Midbrain (tissue), 1 donor: ENCODE results near the gene ZNF496.
A peak's percentile ranks its signal among the peaks of the same experiment; 100 is the strongest.
"Not testable (repeated sequence)": the region's sequence is repeated elsewhere in the genome, so short reads cannot be mapped to it uniquely, and the experiment has no call there.

Experiments
- DNase-seq: peaks from one replicate; lab custom pipeline; 2025; lab: John Stamatoyannopoulos, UW

Gene ZNF496

DNA sequence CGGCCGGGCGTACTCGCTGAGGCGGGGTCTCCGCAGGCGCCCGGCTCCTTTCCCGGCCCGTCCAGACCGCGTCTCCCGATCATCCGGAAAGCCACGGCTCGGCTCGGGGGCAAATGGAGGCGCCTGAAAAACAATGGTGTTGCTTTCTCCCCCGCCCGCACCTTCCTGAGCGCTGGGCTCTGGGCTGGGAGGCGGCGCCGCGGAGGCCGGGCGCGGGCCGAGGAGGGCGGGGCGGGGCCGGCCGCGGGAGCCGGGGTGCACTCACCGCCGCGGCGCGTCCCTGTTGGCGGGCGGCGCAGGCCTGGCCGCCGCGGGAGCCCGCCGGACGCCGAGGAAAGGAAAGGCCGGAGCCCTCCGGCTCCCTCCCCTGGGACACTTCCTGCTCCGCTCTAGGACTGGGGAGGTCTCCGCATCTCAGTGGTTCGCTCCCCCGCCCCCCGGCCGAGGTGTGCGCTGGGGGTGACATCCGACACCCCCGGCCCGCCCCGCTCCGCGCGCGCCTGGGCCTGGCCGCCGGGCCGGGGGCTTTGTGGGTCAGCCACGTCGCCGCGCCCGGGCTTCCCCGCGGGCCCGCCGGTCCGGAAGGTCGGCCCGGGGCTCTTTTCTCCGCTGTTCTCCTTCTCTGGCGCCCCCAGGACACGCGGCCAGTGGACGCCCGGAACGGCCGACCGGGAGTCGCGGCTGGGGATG lies at the start of gene ZNF496:
Gene ZNF496, minus strand, starts transcription at position 343 of the 690 bp plus-strand sequence. CDS start 2,289 bp downstream, outside the sequence.
- DNase-seq: peak; percentile 76

DNA sequence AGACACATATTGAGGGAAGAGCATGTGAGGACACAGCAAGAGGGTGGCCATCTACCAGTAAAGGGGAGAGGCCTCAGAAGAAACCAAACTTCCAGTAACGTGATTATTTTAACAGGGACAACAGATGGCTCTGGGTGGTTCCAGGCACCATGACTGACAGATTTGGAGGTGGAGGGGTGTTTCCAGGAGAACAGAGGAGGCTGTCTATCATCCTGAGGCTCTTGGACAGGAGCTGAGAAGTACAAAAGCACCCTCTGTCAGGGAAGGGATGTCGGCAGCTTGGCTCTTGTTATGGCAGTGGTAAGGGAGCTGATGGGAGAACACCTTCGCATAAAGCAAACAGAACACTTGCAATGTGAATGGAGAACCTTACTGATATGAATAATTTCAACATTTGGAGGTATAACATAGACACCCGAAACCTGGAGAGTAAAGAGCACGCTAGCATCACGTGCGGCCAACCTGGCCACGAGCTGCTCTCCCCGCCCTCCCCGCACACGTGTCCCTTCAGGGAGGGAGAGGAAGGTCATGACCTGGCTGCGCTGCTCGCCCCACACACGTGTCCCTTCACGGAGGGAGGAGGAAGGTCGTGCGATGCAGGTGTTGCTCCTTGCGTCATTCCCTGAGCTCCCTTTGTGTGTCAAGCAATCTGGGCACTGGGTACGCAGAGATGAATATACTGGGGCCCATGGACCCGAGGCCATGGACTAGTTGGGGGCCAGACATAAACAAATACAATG lies 46.8 kb upstream of the ZNF496 start:
- no peak for DNase-seq

DNA sequence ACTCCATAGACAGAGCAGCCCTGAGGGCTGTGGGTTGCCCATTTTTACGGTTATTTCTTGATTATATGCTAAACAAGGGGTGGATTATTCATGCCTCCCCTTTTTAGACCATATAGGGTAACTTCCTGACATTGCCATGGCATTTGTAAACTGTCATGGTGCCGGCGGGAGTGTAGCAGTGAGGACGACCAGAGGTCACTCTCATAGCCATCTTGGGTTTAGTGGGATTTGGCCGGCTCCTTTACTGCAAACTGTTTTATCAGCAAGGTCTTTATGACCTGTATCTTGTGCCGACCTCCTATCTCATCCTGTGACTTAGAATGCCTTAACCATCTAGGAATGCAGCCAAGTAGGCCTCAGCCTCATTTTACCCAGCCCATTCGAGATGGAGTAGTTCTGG lies 46.0 kb upstream of the ZNF496 start:
- DNase-seq: not testable (repeated sequence)

DNA sequence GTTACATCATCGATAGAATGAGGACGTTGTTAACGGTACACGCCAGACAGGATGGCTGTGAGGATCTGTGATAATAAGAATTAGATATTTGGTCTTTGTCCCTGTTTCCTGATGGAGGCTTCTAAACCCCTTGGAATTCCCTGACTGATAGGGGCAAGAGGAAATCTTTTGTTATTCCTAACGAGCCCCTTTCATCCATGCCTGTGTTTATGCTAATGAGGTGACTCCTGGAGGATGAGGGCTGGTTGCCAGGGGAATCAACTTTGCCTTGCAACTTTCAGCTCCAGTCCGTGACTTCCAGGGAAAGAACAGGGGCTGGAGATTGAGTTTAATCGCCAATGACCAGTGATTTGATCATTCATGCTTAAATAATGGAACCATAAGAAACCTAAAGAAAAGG lies 45.0 kb upstream of the ZNF496 start:
- no peak for DNase-seq

DNA sequence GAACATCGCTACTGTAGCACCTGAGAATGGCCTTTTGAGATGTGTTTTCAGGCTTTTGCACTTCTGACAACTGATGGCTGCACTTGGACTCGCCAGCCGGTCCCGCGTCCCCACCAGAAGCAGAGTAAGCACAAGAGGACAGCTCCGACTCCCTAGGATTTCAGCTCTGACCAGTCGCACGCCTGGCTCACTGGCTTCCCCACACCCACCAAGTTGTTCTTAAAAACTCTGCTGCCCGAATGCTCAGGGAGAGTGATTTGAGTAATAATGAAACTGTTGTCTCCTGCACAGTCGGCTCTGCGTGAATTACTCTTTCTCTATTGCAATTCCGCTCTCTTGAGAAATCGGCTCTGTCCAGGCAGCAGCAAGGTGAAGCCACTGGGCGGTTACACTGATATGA lies 44.1 kb upstream of the ZNF496 start:
- DNase-seq: no peak

DNA sequence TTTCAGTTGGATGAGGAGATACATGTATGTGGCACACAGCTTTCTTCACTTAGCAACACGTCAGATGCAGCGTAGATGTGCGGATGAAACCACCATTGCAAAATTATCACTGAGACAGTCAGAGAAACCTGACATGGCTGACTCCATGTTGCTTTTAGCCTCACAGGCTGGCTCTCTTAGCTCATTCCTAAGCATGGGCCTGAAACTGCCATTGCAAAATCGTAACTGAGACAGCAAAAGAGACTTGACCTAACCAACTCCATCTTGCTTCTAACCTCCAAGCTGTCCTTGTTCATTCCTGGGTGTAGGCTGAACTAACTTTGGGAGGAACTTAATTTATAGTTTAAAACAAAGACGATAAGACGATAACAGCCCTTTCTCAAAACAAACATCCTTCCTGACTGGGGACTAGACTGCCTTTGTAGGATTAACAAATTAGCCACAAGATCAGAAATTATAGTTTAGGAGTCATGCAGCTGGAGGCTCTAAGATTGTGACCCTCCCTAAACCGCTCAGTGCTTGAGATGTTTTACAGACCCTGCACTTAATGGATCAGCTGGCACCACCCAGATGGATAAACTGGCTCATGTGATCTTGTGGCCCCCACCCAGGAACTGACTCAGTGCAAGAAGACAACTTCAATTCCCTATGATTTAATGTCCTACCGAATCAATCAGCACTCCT lies 43.1 kb upstream of the ZNF496 start:
- DNase-seq: not testable (repeated sequence)

DNA sequence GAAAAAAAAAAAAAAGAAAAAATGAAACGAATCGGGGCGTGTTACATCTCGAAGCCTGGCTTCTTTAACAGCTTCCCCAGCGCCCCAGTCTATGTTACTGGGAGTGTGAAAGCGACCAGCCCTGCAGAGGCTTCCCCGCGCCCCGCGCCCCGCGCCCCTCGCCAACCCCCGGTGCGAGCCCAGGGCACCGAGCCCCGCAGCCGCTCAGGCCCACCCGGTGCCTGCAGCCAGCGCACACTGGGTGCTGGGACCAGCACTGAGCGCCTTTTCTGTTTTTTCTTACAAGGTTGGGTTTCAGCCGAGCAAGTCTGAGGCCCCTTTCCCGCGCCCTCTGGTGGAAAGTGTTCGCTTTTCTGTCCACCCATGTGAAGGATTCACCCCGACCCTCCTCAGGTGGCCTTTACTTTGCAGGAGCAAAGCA lies 42.1 kb upstream of the ZNF496 start:
- peak; percentile 25 for DNase-seq

DNA sequence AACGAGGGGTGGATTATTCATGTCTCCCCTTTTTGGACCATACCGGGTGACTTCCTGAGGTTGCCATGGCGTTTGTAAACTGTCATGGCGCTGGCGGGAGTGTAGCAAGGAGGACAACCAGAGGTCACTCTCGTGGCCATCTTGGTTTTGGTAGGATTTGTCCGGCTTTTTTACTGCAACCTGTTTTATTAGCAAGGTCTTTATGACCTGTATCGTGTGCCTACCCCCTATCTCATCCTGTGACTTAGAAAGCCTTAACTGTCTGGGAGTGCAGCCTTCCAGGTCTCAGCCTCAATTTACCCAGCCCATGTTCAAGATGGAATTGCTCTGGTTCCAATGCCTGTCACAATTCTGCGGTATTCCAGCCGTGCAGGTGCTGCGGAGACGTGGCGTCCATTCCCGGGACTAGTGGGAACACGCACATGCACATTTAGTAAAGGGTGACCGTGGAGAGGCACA lies 40.2 kb upstream of the ZNF496 start:
- DNase-seq: no peak

DNA sequence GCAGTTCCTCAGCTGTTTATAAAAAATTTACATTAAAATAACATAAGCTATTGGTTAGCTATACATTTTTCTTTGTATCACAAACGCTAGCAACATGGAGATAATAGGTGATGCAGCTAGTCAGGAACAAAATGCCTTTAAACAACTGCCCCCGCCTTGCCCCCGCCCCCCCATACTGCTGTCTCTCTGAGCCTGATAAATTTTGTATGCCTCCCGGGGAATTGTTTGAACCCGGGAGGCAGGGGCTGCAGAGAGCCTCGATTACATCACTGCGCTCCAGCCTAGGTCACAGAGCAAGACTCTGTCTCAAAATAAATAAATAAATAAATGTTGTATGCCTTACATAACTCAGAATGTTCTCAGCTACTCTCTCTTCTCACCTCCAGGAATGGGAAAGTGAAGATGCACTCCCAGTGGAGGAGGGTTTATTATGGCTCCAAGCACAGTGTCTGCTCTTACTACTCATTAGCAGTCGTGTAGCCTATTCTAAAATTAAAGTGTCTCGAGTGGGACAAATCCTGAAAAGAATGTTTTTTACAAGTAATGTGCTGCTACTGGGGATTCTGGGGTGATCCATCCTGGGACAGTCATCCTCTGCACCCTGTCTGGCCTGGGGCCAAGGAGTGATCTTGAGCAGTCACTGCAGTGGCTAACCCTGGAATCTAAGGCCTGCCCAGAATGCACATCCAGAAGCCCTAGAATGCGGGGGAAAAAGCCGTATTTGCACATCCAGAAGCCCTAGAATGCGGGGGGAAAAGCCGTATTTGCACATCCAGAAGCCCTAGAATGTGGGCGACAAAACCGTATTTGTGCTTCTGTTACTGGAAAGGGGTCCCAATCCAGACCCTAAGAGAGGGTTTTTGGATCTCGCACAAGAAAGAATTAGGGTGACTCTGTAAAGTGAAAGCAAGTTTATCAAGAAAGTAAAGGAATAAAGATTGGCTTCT lies 39.4 kb upstream of the ZNF496 start:
- DNase-seq: no peak

DNA sequence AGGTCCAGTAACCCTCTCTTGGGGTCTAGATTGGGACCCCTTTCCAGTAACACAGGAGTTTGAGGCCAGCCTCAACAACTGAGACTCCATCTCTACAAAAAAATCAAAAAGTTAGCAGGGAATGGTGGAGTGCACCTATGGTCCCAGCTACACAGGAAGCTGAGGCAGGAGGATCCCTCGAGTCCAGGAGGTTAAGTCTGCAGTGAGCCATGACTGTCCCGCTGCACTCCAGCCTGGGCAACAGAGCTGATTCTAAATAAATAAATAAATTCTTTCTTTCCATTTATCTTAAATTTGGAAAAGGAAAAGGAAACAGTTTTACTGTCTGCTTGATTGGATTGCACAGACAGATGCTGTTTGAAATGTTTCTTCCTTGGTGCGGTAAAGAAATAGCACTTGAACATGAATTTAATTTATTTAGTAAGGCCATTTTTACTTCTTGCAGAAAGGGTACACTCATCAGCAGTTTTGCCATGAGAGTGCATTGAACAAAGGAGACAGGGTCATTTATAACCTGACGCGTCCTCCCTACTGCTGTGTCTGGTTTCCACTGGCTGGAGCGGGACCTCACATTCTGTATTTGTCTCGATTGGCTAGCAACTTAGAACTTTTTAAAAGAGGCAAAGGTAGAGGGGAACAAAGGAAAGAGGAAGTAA lies 37.0 kb upstream of the ZNF496 start:
- DNase-seq: no peak

DNA sequence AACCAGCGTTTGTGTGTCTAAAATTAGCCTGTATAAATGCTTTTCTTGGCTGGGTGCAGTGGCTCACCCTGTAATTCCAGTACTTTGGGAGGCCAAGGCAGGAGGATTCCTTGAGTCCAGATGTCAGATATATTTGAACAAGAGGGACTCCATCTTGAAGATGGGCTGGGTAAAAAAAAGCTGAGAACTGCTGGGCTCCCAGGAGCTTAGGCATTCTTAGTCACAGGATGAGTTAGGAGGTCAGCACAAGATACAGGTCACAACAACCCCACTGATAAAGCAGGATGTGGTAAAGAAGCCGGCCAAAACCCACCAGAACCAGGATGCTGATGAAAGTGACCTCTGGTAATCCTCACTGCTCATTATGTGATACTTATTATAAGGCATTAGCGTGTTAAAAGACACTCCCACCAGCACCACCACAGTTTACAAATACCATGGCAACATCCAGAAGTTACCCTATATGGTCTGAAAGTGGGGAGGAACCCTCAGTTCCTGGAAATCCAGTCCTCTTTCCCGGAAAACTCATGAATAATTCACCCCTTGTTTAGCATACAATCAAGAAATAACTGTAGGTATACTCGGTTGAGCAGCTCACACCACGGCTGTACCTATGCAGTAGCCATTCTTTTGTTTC lies 36.2 kb upstream of the ZNF496 start:
- no peak for DNase-seq

DNA sequence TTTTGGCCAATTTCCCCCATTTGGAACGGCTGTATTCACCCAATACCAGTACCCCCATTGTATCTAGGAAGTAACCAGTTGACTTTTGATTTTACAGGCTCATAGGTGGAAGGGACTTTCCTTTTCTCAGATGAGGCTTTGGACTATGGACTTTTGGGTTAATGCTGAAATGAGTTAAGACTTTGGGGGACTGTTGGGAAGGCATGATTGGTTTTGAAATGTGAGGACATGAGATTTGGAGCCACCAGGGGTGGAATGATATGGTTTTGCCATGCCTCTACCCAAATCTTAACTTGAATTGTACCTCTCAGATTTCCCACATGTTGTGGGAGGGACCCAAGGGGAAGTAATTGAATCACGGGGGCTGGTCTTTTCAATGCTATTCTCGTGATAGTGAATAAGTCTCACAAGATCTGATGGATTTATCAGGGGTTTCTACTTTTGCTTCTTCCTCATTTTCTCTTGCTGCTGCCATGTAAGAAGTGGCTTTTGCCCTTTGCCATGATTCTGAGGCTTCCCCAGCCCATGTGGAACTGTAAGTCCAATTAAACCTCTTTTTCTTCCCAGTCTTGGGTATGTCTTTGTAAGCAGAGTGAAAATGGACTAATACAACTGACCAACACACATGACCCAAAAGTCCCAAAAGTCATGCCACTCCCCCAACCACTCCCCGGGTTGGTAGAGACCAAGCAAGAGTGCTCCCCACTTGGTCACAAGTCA lies 35.4 kb upstream of the ZNF496 start:
- no peak for DNase-seq

DNA sequence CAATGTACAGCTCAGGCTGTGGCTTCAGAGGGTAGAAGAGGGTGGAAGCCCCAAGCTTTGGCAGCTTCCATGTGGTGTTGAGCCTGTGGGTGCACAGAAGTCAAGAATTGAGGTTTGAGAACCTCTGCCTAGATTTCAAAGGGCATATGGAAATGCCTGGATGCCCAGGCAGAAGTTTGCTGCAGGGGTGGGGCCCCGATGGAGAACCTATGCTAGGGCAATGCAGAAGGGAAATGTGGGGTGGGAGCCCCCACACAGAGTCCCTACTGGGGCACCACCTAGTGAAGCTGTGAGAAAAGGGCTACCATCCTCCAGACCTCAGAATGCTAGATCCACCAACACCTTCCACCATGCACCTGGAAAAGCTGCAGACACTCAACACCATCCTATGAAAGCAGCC lies 34.7 kb upstream of the ZNF496 start:
- DNase-seq: not testable (repeated sequence)

DNA sequence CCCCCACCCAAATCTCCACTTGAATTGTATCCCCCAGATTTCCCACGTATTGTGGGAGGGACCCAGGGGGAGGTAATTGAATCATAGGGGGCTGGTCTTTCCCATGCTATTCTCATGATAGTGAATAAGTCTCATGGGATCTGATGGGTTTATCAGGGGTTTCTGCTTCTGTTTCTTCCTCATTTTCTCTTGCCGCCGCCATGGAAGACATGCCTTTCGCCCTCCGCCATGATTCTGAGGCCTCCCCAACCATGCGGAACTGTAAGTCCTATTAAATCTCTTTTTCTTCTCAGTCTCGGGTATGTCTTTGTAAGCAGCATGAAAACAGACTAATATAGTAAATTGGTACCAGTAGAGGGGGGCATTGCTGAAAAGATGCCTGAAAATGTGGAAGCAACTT lies 33.4 kb upstream of the ZNF496 start:
- no peak for DNase-seq

DNA sequence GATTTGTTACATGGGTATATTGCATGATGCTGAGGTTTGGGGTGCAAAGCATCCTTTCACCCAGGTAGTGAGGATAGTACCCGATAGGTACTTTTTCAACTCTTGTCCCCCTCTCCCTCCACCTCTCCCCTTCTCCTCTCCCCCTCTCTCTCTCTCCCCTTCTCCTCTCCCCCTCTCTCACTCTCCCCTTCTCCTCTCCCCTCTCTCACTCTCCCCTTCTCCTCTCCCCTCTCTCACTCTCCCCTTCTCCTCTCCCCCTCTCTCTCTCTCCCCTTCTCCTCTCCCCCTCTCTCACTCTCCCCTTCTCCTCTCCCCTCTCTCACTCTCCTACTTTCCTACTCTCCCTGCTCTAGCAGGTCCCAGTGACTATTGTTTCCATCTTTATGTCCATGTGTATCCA lies 31.3 kb upstream of the ZNF496 start:
- not testable (repeated sequence) for DNase-seq

DNA sequence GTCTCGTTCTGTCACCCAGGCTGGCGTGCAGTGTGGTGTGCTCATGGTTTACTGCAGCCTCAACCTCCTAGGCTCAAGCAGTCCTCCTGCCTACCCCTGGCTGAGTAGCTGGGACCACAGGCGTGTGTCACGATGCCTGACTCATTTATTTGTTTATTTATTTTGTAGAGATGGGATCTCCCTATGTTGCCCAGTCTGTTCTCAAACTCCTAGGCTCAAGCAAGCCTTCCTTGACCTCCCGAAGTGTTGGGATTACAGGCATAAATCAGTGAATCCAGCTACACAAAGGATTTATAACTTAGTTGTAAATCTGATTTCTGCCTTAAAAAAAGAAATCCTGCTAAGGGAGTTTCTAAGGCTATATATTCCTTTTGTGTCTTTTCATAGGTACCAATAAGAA lies 30.5 kb upstream of the ZNF496 start:
- no peak for DNase-seq

DNA sequence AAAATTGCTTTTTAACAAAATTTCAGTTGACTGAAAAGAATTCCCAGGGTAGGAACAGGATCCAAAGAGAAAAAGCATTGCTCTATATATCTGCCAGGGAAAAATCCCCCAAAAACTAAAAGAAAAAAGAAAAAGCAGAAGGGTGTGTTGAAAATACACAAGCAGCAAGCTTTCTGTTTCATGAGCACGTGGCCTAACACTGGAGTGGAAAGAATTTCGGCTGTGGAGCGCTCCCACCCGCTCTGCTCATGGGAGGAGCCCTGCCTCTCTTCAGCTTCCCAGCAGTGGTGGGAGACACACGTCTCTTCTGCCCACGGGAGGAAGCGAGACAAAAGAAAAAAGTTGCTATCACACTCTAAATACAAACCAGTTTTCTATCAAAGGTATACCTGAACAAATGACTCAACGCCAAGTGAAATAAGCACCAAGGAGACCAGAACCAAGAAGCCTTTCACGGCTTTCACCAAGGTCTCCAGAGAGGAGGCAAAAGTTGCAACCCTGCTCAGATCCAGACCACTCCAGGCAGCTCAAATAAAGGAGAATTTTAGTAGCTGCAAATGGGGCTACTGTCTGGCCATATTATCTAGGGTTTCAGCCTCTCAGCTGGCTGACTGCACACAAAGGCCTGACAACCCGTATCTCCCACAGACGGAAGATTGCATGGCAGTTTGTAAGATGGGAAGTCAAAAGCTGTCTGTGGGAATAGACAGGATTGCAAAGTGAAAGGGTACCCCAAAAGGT lies 29.5 kb upstream of the ZNF496 start:
- DNase-seq: no peak

DNA sequence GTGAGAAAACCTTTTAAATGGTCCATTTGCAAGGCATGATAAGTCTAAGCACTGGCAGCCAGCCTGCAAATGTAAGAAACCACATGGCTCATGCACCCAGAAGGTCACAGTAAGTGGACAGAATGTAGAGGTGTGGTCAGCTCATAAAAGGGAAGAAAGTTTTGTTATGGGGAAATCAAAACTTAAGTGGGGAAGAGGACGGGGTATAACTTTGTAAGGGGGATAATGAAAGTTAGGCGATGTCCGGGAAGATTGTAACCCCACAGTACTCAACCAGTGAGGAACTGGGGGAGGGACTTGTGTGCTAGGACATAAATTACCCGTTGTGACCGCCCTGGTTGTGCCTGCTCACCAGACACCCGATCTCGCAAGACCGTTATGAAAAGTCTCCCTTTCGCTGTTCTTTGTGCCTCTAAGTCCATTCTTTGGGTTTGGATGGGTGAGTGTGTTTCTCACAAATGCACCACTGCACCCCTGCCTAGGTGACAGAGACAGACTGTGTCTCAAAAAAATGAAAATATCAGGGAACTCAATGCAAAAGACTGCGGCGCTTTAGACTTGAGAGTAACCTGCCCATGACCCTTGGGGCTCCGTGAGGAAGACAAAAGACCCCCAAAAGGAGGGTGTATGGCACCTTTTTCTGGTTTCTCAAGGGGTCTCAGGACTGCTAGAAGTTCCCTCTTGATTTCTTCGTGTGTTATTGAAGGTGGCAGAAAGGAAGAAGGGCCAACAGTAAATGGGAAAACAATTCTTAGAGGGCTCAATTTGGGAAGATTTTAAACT lies 28.6 kb upstream of the ZNF496 start:
- no peak for DNase-seq

DNA sequence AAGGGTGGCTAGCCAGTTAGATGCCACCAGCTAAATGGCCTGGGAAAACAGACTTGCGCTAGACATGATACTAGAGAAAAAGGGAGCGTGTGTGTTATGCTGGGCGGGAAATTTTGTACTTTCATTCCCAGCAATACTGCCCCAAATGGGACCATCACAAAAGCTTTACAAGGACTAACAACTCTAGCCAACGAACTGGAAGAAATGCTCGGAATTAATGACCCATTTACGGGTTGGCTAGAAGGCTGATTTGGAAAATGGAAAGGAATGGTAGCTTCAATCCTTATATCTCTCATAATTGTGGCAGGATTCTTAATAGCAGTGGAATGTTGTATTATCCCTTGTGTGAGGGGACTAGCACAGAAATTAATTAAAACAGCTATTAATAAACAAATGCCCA lies 27.9 kb upstream of the ZNF496 start:
- no peak for DNase-seq
